ENCODE results near the gene SPEN. TPM values are rescaled to one million over a fixed set of nuclear protein-coding genes. Genes with fewer than 3 reads are reported as not detected.

Gene SPEN
- total and polyA plus RNA-seq, 2 donors, result 11.4 to 16.3 TPM

- DNase-seq (ENCODE audit: low read depth in 6 of 9, low spot score in 9 of 9), result no peak
- H3K27ac ChIP-seq (ENCODE audit: low read depth in 1 of 2, low read length in 1 of 2), result no peak overlapping the region
- no peaks in the 10 kb centered on the region for H3K27me3 ChIP-seq (ENCODE audit: control insufficient read depth in 2 of 2, insufficient read depth in 1 of 2, low read length in 1 of 2)
- peaks cover 82 to 90% of the 10 kb centered on the region in 2 donors for H3K36me3 ChIP-seq (ENCODE audit: control insufficient read depth in 2 of 2, insufficient read depth in 2 of 2, low read length in 1 of 2)
- H3K4me3 ChIP-seq (ENCODE audit: low read length in 2 of 2), result no peak overlapping the region
- WGBS, result 98% methylated on average over 39 of the region's 39 CpGs
- no peaks in the 10 kb centered on the region for H3K9me3 ChIP-seq (ENCODE audit: control insufficient read depth in 2 of 2, insufficient read depth in 1 of 2, low read length in 1 of 2)
- peaks cover 0 to 16% of the 10 kb centered on the region in 2 donors for H3K4me1 ChIP-seq (ENCODE audit: control insufficient read depth in 2 of 2, insufficient read depth in 2 of 2, low read length in 2 of 2)
Observed at GRCh38 chr1:15945011-15945831, 97.7 kb downstream of the SPEN start.

GRCh38 chr1:15945832-15946448, 98.4 kb downstream of the SPEN start:
- H3K4me1 ChIP-seq (ENCODE audit: control insufficient read depth in 2 of 2, insufficient read depth in 2 of 2, low read length in 2 of 2), result peaks cover 3 to 24% of the 10 kb centered on the region in 2 donors
- no peak overlapping the region for H3K27ac ChIP-seq (ENCODE audit: low read depth in 1 of 2, low read length in 1 of 2)
- no peaks in the 10 kb centered on the region for H3K27me3 ChIP-seq (ENCODE audit: control insufficient read depth in 2 of 2, insufficient read depth in 1 of 2, low read length in 1 of 2)
- peaks cover 75 to 83% of the 10 kb centered on the region in 2 donors for H3K36me3 ChIP-seq (ENCODE audit: control insufficient read depth in 2 of 2, insufficient read depth in 2 of 2, low read length in 1 of 2)
- H3K4me3 ChIP-seq (ENCODE audit: low read length in 2 of 2), result no peak overlapping the region
- DNase-seq (ENCODE audit: low read depth in 6 of 9, low spot score in 9 of 9), result no peak
- 98% methylated on average over 17 of the region's 17 CpGs for WGBS
- no peaks in the 10 kb centered on the region for H3K9me3 ChIP-seq (ENCODE audit: control insufficient read depth in 2 of 2, insufficient read depth in 1 of 2, low read length in 1 of 2)

- Histone ChIP-seq H3K4me1 (ENCODE audit: control insufficient read depth in 2 of 2, insufficient read depth in 2 of 2, low read length in 2 of 2) (peaks cover 3 to 32% of the 10 kb centered on the region in 2 donors), H3K9me3 (ENCODE audit: control insufficient read depth in 2 of 2, insufficient read depth in 1 of 2, low read length in 1 of 2) (no peaks in the 10 kb centered on the region), H3K27ac (ENCODE audit: low read depth in 1 of 2, low read length in 1 of 2) (no peak overlapping the region), H3K27me3 (ENCODE audit: control insufficient read depth in 2 of 2, insufficient read depth in 1 of 2, low read length in 1 of 2) (no peaks in the 10 kb centered on the region), H3K4me3 (ENCODE audit: low read length in 2 of 2) (no peak overlapping the region), H3K36me3 (ENCODE audit: control insufficient read depth in 2 of 2, insufficient read depth in 2 of 2, low read length in 1 of 2) (peaks cover 68 to 74% of the 10 kb centered on the region in 2 donors)
- WGBS, result 96% methylated on average over 18 of the region's 18 CpGs
- DNase-seq (ENCODE audit: low read depth in 6 of 9, low spot score in 9 of 9), result no peak
Observed at GRCh38 chr1:15946571-15947381, 99.3 kb downstream of the SPEN start.

GRCh38 chr1:15947382-15948090, 100.0 kb downstream of the SPEN start:
- peaks cover 3 to 40% of the 10 kb centered on the region in 2 donors for H3K4me1 ChIP-seq (ENCODE audit: control insufficient read depth in 2 of 2, insufficient read depth in 2 of 2, low read length in 2 of 2)
- H3K27ac ChIP-seq (ENCODE audit: low read depth in 1 of 2, low read length in 1 of 2), result no peak overlapping the region
- H3K27me3 ChIP-seq (ENCODE audit: control insufficient read depth in 2 of 2, insufficient read depth in 1 of 2, low read length in 1 of 2), result no peaks in the 10 kb centered on the region
- WGBS, result 95% methylated on average over 10 of the region's 10 CpGs
- no peak overlapping the region for H3K4me3 ChIP-seq (ENCODE audit: low read length in 2 of 2)
- peaks cover 65 to 70% of the 10 kb centered on the region in 2 donors for H3K36me3 ChIP-seq (ENCODE audit: control insufficient read depth in 2 of 2, insufficient read depth in 2 of 2, low read length in 1 of 2)
- no peaks in the 10 kb centered on the region for H3K9me3 ChIP-seq (ENCODE audit: control insufficient read depth in 2 of 2, insufficient read depth in 1 of 2, low read length in 1 of 2)
- DNase-seq (ENCODE audit: low read depth in 6 of 9, low spot score in 9 of 9), result no peak

- Histone ChIP-seq H3K4me3 (ENCODE audit: low read length in 2 of 2) (no peak overlapping the region), H3K27ac (ENCODE audit: low read depth in 1 of 2, low read length in 1 of 2) (peak overlapping the region in 1 of 2 donors; percentile 12), H3K27me3 (ENCODE audit: control insufficient read depth in 2 of 2, insufficient read depth in 1 of 2, low read length in 1 of 2) (no peaks in the 10 kb centered on the region), H3K9me3 (ENCODE audit: control insufficient read depth in 2 of 2, insufficient read depth in 1 of 2, low read length in 1 of 2) (no peaks in the 10 kb centered on the region), H3K4me1 (ENCODE audit: control insufficient read depth in 2 of 2, insufficient read depth in 2 of 2, low read length in 2 of 2) (peaks cover 3 to 44% of the 10 kb centered on the region in 2 donors), H3K36me3 (ENCODE audit: control insufficient read depth in 2 of 2, insufficient read depth in 2 of 2, low read length in 1 of 2) (peaks cover 60 to 64% of the 10 kb centered on the region in 2 donors)
- no peak for DNase-seq (ENCODE audit: low read depth in 6 of 9, low spot score in 9 of 9)
- 96% methylated on average over 16 of the region's 16 CpGs for WGBS
Observed at GRCh38 chr1:15948091-15948591, 100.6 kb downstream of the SPEN start.

- no peak overlapping the region for H3K4me3 ChIP-seq (ENCODE audit: low read length in 2 of 2)
- peak overlapping the region; percentile 76 to 88 for H3K27ac ChIP-seq (ENCODE audit: low read depth in 1 of 2, low read length in 1 of 2)
- H3K9me3 ChIP-seq (ENCODE audit: control insufficient read depth in 2 of 2, insufficient read depth in 1 of 2, low read length in 1 of 2), result no peaks in the 10 kb centered on the region
- no peaks in the 10 kb centered on the region for H3K27me3 ChIP-seq (ENCODE audit: control insufficient read depth in 2 of 2, insufficient read depth in 1 of 2, low read length in 1 of 2)
- peaks cover 56 to 61% of the 10 kb centered on the region in 2 donors for H3K36me3 ChIP-seq (ENCODE audit: control insufficient read depth in 2 of 2, insufficient read depth in 2 of 2, low read length in 1 of 2)
- no peak for DNase-seq (ENCODE audit: low read depth in 6 of 9, low spot score in 9 of 9)
- 90% methylated on average over 15 of the region's 15 CpGs for WGBS
- peaks cover 5 to 51% of the 10 kb centered on the region in 2 donors for H3K4me1 ChIP-seq (ENCODE audit: control insufficient read depth in 2 of 2, insufficient read depth in 2 of 2, low read length in 2 of 2)
Observed at GRCh38 chr1:15948595-15949452, 101.3 kb downstream of the SPEN start.

GRCh38 chr1:15949453-15950245, 102.1 kb downstream of the SPEN start:
- H3K36me3 ChIP-seq (ENCODE audit: control insufficient read depth in 2 of 2, insufficient read depth in 2 of 2, low read length in 1 of 2), result peaks cover 49 to 53% of the 10 kb centered on the region in 2 donors
- no peak overlapping the region for H3K4me3 ChIP-seq (ENCODE audit: low read length in 2 of 2)
- H3K4me1 ChIP-seq (ENCODE audit: control insufficient read depth in 2 of 2, insufficient read depth in 2 of 2, low read length in 2 of 2), result peaks cover 5 to 56% of the 10 kb centered on the region in 2 donors
- peak overlapping the region; percentile 76 to 88 for H3K27ac ChIP-seq (ENCODE audit: low read depth in 1 of 2, low read length in 1 of 2)
- WGBS, result 88% methylated on average over 25 of the region's 25 CpGs
- no peaks in the 10 kb centered on the region for H3K9me3 ChIP-seq (ENCODE audit: control insufficient read depth in 2 of 2, insufficient read depth in 1 of 2, low read length in 1 of 2)
- DNase-seq (ENCODE audit: low read depth in 6 of 9, low spot score in 9 of 9), result peak in 1 of 9 donors; percentile 34
- no peaks in the 10 kb centered on the region for H3K27me3 ChIP-seq (ENCODE audit: control insufficient read depth in 2 of 2, insufficient read depth in 1 of 2, low read length in 1 of 2)
